ENCODE results near the gene KRT86.
"Not testable (repeated sequence)": the region's sequence is repeated elsewhere in the genome, so short reads cannot be mapped to it uniquely, and the experiment has no call there.

The KRT86 gene

DNA sequence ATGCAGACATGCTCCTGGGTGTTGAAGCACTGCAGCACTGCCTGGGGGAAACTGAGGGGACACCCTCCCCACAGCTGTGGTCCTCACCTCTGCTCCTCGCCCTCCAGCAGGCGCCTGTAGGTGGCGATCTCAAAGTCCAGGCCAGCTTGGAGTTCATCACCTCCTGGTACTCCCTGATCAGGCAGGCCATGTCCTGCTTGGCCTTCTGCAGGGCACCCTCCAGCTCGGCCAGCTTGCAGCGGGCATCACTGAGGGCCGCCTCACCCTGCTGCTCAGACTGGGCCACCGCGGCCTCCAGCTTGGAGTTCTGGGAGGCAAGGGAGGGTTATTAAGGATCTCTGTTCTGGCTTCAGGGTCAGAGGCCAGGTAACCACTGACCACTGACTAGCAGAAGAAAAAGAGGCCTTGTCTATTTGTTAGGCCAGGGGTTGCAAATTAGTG is 22.2 kb upstream of the KRT86 start:
- DNase-seq (ENCODE audit: low read depth): not testable (repeated sequence)

DNA sequence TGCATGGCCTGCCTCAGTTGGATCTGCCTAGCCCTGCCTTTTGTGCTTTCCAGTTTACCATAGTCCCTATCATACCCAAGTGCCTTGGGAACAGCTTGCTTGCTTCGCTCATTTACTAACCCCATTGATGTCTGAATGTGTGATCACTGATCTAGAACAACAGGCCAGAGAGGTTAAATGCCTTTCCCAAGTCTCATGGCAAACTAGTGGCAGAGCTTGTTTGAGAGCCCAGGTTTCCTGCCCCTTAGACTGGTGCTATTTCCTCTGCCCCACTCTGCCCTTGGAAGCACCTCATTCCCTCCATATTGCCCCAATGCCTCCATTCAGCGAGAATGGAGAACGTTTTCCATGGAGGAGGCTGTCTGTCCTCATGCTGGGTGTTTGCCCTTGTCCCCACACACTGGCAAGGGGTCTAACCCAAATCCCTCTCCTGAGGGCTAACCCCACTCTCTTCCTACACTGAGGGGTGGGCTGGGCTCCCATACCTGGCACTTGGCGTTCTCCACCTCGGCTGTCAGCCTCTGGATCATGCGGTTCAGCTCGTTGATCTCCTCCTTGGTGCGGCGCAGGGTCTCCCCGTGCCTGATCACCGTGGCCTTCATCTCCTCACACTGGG is 21.6 kb upstream of the KRT86 start:
- no peak for DNase-seq (ENCODE audit: low read depth)

DNA sequence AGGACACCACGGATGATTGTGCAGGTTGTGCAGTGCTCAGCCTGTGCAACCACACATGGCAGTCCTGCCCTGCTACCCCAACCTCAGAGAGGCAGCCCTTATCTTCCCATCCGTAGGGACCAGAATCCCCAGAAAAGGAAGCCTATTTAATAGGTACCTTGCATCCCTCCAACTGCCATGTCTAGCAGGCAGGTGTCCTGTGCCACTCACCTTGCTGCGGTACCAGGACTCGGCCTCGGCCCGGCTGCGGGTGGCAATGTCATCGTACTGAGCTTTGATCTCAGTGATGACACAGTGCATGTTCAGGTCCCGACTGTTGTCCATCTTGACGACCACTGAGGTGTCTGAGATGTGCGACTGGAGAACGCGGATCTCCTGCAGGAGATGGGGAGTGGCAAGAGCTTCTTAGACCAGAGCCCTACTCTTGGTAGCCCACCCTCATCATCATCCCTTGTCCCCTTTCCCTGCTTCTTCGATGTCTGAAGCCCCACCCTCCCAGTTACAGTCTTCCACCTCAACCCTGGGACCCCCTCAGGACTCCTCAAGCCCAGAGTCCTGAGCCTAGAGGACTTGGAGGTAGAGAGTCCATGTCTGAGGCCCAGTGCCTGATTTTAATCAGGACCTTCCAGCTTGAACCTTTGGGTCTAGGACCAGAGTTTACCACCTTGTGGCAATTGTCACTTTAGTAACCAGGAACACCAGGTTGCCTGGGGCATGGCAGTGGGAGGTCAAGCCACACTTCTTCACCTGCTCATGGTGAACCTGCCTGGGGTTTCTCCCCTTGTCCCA is 20.9 kb upstream of the KRT86 start:
- no peak for DNase-seq (ENCODE audit: low read depth)

DNA sequence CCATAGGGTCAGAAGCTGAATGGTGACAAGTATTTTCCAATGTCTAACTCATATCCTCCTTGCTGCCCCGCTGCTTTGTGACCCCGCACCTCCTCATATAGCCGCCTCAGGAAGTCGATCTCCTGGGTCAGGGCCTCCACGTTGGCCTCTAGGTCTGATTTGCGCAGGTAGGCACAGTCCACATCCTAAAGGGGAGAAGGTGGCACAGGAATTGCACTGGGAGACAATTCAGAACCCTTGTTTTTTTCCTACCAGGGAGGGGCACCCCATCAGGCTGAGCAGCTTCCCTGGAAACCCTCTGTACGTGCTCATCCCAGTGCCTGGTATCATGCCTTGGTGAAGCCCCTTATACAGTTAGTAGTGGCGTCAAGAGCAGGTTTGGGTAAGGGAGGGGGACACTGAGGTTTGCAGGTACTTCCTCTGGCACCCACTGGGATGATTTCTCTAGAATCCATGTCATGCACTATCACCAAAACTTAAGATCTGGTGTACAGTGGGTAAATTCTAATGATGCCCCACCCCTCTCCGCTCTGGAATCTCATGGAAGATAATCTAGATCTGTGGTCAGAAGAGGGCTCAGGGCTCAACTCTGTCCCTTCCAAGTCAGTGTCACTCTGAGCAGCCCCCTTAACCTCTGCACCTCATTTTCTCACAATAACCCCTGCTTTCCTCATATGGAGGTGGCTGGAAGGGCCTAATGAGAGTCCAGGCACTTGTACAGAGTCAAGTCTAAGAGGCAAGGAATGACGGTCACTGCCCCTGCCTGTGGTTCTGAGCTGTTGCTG is 20.1 kb upstream of the KRT86 start:
- DNase-seq (ENCODE audit: low read depth): no peak

DNA sequence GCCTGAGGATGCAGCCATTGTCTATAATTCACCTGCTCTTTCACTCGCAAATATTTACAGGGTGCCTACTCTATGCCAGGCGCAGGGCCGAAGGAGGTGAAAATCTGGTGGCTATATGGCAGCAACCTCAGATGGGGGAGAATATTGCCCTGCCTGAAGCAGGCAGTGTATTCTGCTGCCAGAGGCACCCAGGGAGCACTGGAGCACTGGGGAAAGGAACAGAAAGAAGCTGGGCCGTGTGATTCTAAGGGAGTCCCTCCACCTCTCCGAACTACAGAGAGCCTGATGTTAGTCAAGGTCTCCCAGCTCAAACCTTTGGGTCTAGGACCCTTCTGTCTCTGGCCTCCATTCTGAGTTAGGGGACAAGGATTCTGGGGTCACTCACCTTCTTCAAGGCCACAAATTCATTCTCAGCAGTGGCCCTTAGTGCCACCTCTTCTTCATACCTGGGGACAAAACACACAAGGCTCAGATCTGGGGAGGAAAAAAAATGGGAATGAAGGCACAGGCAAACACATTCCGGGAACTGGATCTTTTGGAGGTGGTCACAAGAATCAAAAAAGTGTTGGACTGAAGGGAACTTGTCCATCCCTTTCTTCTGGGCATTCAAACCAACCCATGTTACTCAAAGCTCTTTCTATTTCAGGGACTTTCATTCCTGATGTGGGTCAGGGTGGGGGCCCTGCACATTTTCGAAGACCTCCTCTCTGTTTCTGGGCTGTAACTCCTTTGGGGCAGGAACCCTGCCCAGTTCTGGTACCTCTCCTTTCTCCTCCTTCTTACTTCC is 19.3 kb upstream of the KRT86 start:
- no peak for DNase-seq (ENCODE audit: low read depth)

DNA sequence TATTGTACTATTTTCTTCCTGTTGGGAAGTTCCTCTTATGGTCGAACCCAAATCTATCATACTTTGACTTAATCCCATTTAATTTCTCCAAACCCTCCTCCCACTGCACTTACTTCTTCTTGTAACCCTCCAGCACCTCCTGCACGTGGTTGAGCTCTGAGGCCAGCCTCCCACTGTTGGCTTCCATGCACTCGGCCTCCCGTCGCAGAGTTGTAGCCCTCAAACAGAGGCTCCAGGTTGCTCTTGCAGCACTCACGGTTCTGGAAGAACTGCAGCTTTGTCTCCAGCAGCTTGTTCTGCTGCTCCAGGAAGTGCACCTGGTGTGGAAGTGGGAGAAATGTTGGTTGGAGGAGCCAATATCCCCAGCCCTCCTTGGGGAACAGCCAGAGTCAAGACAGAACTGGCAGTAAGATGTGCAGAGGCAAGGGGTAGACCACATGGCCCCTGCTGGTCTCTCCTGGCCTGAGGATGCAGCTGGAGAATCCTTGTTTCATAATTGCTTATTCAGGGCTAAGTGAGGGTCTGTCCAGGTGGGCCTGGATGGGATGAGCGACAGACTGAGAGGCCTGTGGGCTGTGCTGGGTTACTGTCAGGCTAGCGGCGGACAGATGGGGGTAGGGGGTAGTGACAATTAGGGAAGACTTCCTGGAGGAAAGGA is 18.4 kb upstream of the KRT86 start:
- no peak for DNase-seq (ENCODE audit: low read depth)

DNA sequence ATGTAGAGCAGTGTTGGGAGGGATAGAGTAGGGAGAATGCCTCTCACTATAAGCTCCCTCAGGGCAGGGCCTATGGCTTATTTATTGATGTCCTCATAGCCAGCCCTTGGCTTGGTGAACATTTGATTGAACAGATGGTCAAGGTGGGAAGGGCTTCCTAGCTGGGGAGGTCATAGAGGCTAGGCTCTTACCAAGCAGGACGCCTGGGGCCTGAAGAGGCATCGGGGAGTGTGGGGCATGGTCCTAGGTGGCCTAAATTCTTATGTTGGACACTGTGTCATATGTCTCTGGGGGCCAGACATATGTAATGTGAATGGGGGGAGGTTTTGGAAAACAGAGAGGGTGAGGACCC is 17.9 kb upstream of the KRT86 start:
- DNase-seq (ENCODE audit: low read depth): no peak

DNA sequence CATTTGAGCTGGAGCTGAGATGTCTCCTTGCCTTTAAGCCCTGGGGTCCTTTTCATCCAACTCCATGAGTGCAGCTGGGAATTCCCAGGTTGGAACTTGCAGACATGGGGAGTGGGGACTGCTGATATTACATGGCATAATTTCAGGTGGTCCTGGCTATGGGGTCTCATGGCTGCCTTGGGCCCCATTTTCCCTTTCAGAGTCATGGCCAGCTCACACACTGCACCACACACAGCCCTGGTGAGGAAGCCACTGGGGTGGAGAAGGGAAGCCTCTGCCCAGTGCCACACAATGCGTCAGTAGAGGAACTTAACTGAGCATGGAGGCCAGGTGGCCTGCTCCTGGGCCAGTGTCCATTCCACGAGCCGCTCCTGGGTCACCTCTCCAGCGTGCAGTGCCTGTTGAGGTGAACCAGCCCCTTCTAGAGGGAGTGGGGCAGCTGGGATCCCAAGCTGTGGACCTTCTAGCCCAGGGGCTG is 17.3 kb upstream of the KRT86 start:
- no peak for DNase-seq (ENCODE audit: low read depth)

DNA sequence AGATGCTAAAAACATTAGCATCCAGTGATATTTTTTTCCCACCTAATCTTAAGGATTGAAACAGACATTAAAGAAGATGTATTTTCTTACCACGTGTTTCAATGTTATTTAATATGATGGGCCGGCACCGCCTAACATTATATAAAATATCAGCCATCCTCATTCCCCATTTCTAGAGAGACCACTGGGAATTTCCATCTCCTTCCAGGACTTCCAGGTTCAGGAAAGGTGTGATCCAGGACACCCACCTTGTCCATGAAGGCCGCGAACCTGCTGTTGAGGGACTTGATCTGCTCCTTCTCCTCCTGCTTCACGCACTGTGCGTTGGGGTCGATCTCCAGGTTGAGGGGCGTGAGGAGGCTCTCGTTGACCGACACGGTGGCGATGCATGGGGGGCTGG is 16.5 kb upstream of the KRT86 start:
- DNase-seq (ENCODE audit: low read depth): not testable (repeated sequence)

DNA sequence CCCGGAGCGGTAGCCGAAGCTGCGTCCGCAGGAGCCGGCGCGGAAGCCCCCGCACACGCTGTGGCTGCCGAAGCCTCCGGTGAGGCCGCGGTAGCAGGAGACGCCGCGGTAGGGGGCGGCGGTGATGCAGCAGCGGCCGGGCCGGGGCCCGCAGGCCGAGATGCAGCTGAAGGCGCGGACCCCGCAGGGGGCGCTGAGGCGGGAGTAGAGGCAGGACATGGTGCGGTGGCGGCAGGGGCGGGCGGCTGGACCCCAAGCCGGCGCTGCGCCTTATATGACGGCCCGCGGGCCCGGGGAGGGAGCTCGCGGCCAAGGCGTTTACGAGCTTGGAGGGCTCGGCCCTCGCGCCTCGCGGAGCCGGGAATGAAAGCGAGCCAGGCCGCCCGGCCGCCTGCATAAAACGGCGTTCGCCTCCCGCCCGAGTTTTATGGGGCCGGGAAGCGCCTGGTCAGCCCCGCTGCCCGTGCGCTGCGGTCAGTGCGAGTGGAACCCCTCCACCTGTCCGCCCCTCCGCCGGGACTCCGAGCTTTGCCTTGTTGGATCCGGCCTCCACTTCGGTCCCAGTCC is 16.0 kb upstream of the KRT86 start:
- DNase-seq (ENCODE audit: low read depth): no peak

DNA sequence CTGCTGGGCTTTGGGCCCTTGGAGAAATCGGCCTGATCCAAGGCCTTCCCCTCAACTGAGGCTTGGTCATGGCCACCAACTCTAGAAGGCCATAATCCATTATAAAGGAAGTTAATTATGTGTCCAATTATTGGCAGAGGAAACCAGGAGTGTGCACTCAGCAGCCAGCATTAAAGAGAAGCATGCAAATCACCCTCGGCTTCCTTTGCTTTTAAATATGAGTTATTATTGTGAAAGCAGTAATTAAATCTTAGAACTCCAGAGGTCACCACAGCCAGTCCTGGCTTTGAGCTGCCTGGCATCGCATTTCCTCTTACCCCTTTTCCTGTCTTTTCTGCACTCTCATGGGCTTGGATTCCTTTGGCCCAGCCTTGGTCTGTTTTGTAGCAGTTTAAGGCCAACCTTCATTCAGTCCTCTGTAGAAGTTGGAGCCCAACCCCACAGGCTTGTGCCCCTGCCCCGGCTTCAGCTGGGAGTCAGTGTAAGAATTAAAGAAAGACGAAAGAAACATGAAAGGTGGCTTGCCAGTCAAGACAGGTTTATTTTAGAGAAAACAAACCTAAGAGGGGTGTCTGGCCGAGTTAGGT is 14.7 kb upstream of the KRT86 start:
- DNase-seq (ENCODE audit: low read depth): no peak

DNA sequence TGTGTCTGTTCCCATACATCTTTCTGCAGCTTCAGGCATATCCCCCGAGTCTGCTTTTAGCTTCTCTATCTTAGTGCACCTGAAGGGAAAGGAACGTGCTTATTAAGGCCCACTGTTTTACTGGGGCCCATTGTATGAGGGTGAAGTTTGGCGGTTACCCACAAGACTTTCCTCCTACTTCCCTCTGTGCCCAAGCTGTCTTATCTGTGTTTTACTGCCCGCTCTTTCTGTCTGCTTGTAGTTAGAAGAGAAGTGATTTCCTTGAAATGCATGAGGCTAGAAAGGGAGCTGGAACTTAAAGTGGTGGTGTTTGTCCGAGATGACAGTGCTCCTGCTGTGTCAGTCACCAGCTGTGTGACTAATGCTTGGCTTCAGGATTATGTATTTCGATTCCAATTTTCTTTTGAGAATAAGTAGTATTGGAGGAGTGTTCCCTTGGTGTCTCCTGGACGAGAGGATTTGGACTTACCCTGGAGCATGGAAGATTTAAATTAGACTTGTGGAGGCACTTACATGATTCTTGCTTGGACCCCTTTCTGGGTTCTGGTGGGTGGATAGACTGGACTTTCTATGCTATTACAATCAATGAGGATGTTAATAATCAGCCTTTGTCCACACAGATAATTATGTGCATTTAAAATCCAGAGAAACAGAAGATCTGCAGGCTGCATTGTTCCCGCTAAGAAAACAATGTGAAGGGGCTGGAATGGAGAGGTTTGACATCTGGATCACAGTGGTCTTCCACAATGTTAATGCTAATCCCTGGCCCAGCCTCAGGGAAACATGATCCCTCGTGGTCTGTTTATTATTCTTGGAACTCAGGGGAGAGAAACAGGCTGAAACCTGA is 13.9 kb upstream of the KRT86 start:
- no peak for DNase-seq (ENCODE audit: low read depth)

DNA sequence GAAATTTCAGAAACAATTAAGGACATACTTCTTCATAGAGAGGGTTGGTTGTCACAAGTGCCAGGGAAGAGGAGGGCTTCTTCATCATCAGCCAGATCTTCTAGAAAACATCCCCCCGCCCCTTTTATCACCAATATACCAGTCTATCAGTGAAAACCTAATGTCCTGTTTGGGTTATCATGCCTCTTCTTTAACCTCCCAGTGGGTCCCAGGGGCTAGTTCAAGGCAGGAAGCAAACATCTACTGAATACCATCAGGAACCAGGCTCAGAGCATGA is 13.3 kb upstream of the KRT86 start:
- DNase-seq (ENCODE audit: low read depth): no peak

DNA sequence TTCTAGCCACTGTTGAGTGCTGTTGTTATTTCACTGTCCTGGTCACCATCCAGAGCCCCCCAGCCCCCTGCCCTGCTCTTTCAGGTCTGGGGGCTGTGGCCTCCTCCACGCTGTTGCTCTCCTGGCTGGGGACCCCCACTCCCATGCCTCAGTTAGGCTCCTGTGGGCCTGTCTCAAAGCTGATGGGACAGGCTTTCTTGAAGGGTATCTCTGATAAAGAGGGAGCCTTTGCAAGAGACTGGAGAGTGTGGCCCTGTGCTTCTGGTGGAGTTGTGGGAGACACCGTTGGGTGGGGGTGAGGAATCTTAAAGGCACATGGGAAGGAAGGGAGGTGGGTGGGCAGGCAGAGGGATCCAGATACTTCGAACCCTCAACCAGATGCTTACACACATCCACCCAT is 12.2 kb upstream of the KRT86 start:
- no peak for DNase-seq (ENCODE audit: low read depth)

DNA sequence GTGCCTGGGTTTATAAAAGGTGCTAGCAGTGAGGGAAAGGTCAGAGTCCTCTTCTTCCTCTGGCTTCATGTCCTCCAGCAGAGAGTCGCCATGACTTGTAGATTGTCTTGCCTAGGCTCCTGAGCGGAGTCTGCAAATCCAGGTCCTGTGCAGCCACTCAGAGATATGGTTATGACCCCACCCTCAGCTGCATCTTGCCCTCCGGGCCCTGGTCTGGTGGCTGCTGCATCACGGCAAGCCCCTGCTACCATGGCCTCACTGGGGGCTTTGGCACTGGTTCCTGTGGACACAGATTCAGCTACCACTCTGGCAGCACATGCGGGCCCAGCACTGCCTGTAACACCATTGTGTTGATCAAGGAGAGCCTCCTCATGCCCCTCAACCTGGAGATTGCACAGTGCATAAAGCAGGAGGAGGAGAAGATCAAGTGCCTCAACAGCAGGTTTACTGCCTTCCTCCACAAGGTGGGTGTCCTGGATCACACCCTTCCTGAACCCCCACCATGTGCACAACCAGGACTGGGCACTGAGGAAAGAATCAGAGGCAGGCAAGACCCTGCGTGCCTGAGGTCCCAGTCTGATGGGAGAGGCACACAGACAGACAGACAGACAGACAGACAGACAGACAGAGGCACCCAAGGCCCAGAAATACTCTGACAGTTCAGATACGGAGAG is 10.5 kb upstream of the KRT86 start:
- no peak for DNase-seq (ENCODE audit: low read depth)

DNA sequence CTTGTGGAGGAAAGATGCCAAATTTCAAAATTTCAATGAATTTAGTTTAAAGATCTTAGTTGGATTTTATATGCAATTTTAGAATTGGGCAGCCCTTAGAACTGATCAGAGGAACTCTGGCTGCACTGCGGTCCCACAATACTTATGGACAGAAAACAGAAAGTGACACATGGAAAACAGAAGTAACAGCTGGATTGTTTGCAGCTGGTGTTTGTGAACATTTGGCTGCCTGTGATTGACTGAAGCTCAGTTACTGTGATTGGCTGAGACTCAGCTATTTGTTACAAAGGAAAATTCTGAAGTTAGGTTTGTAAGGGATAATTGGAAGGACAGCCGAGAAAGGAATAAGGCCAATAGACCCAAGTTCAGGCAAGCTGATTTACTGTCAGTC is 10.0 kb upstream of the KRT86 start:
- DNase-seq (ENCODE audit: low read depth): no peak

DNA sequence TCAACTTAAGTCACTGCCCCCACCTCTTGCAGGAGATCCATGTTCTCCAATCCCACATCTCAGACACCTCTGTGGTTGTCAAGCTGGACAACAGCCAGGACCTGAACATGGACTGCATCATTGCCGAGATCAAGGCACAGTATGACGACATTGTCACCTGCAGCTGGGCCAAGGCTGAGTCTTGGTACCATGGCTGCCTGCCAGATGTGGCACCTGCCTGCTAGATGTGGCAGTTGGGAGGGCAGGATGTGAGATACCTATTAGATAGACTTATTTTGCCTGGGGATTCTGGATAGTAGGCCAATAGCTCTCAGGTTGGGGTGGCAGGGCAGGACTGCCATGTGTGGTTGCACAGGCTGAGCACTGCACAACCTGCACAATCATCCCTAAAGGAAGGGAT is 7.9 kb upstream of the KRT86 start:
- DNase-seq (ENCODE audit: low read depth): no peak

DNA sequence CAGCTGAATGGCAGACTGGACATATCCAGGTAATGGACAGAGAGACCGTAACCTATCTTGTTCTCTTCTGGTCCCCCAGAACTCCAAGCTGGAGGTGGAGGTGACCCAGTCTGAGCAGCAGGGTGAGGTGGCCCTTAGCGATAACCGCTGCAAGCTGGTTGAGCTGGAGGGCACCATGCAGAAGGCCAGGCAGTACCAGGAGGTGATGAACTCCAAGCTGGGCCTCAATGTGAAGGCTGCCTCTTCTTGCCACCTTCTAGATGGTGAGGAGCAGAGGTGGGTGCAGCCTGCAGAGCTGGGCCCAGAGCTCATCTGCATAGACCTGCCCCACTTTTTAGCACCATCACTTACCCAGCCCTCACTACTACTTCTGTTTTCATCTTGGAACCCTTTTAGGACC is 7.2 kb upstream of the KRT86 start:
- DNase-seq (ENCODE audit: low read depth): no peak

DNA sequence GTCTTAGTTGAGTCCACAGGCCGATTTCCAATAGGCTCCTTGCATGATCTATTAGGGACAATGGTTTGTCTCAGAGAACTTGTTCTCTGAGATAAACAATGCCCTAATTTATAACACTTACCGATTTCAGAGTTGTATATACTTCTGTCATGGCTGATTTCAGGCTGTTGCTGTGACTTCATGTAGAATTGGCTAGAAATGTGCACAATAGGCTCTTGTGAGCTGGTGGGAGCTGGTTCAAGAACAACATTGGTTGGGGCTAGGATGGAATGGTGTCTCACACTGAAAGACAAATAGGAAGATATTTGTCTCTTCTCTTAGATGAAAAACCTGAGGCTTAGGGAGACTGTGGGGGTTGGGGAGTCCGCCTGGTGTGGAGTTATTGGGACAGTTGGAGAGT is 6.7 kb upstream of the KRT86 start:
- DNase-seq (ENCODE audit: low read depth): no peak

DNA sequence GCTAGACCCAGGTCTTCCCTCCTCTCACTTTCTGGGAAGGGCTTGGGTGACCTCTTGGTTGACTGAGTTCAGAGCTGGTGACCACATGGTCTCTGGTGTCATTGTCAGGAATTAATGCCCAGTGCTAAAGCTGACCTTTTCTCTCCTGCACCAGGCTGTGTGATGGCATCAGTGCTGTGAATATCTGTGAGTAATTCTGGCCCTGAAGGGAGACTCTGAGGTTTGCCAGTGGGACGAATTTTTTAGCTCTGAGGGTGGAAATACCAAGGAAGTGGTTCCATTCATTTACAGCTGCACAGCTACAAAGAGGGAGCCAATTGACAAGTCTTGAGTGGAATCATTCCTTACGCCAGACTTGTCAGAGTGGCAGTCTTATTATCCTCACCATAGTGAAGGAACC is 6.2 kb upstream of the KRT86 start:
- DNase-seq (ENCODE audit: low read depth): no peak
